SK-N-SH (cell line): ENCODE measurements around the gene PTPN22. TPM values are rescaled to one million over a fixed set of nuclear protein-coding genes. Genes with fewer than 3 reads are reported as not detected.
A peak's percentile ranks its signal among the peaks of the same experiment; 100 is the strongest.

Experiments used
- CTCF ChIA-PET: fragments of 300-600, 350-600 bp; formaldehyde crosslinking; extraction: SDS; loops from one replicate; lab custom pipeline; 2021; lab: Yijun Ruan, JAX
- POLR2A ChIA-PET: fragments of 350-600 bp; sonication (Branson Sonifier 250); formaldehyde crosslinking; extraction: SDS; loops from one replicate; lab custom pipeline; 2020; ENCODE audit warnings: antibody characterized with exemption, inconsistent platforms; lab: Yijun Ruan, JAX
- DNase-seq: peaks from one replicate; pipeline ENCODE4 v3.0.0; 2012
- H2AFZ ChIP-seq: fragments of 200-600 bp; sonication (generic); 2 replicates; pipeline ENCODE4 v1.8.1; 2016; ENCODE audit warnings: antibody characterized with exemption, mild to moderate bottlenecking, low read depth
- H3F3A ChIP-seq: fragments of 200-600 bp; sonication (generic); replicated peaks from 2 replicates; pipeline ENCODE3; 2016; ENCODE audit warnings: antibody characterized with exemption, mild to moderate bottlenecking; ENCODE audit not compliant: insufficient read depth
- H3K27ac ChIP-seq, 2 experiments: fragments of 200-500 bp in 1 of 2; fragments of 200-600 bp in 1 of 2; sonication (Bioruptor generic) in 1 of 2; sonication (generic), shearing (Covaris generic) in 1 of 2; 2 replicates each; pipeline versions ENCODE4 v1.5.1 to v1.6.1; 2014 to 2016; ENCODE audit warnings: low read depth in 2 of 2, inconsistent platforms in 1 of 2, low read length in 1 of 2, mild to moderate bottlenecking in 1 of 2, mixed read lengths in 1 of 2
- H3K27me3 ChIP-seq: fragments of 200-600 bp; sonication (generic), shearing (Covaris generic); 2 replicates; pipeline ENCODE4 v1.6.1; 2016; ENCODE audit warnings: mixed run types; ENCODE audit not compliant: insufficient read depth
- H3K36me3 ChIP-seq, 2 experiments: fragments of 200-500 bp in 1 of 2; fragments of 200-600 bp in 1 of 2; sonication (Bioruptor generic) in 1 of 2; sonication (generic) in 1 of 2; replicated peaks in 1 of 2; 2 replicates each; pipeline versions ENCODE3 to v1.5.1; 2014 to 2016; ENCODE audit warnings: low read length in 1 of 2, mild to moderate bottlenecking in 1 of 2; ENCODE audit not compliant: insufficient read depth in 2 of 2, control insufficient read depth in 1 of 2
- H3K4me1 ChIP-seq, 2 experiments: fragments of 200-500 bp in 1 of 2; fragments of 200-600 bp in 1 of 2; sonication (Bioruptor generic) in 1 of 2; sonication (generic), shearing (Covaris generic) in 1 of 2; 2 replicates each; pipeline versions ENCODE4 v1.5.1 to v1.6.1; 2014 to 2016; ENCODE audit warnings: low read depth in 1 of 2, low read length in 1 of 2, mixed run types in 1 of 2; ENCODE audit not compliant: insufficient read depth in 2 of 2, control insufficient read depth in 1 of 2
- H3K4me2 ChIP-seq: fragments of 200-600 bp; sonication (generic), shearing (Covaris generic); 2 replicates; pipeline ENCODE4 v1.6.1; 2017; ENCODE audit warnings: mixed run types
- H3K4me3 ChIP-seq, 2 experiments: fragments of 200-500 bp in 1 of 2; fragments of 200-600 bp in 1 of 2; sonication (Bioruptor generic) in 1 of 2; sonication (generic), shearing (Covaris generic) in 1 of 2; 2 replicates each; pipeline versions ENCODE4 v1.5.1 to v1.8.1; 2014 to 2016; ENCODE audit warnings: low read depth in 2 of 2, inconsistent platforms in 1 of 2, low read length in 1 of 2, mild to moderate bottlenecking in 1 of 2, mixed read lengths in 1 of 2, moderate library complexity in 1 of 2
- H3K79me2 ChIP-seq: fragments of 200-600 bp; sonication (generic); 2 replicates; pipeline ENCODE4 v1.8.1; 2017; ENCODE audit warnings: mild to moderate bottlenecking; ENCODE audit not compliant: insufficient read depth
- H3K9ac ChIP-seq: fragments of 200-600 bp; sonication (generic); 2 replicates; pipeline ENCODE4 v1.6.1; 2017; ENCODE audit warnings: mixed run types
- H3K9me2 ChIP-seq: fragments of 200-600 bp; sonication (generic); 2 replicates; pipeline ENCODE4 v1.6.1; 2017; ENCODE audit warnings: mixed run types
- H3K9me3 ChIP-seq: fragments of 200-600 bp; sonication (generic); 2 replicates; pipeline ENCODE4 v1.6.1; 2017; ENCODE audit warnings: mixed run types, mild to moderate bottlenecking, moderate library complexity
- H4K20me1 ChIP-seq: fragments of 200-600 bp; sonication (generic); 2 replicates; pipeline ENCODE4 v1.6.1; 2017; ENCODE audit warnings: mild to moderate bottlenecking, mixed run types; ENCODE audit not compliant: insufficient read depth
- ELF1 ChIP-seq: IDR thresholded peaks from 2 replicates; pipeline ENCODE4 v1.4.0; 2012
- EZH2phosphoT487 ChIP-seq: fragments of 200-600 bp; sonication (generic); IDR thresholded peaks from 2 replicates; pipeline ENCODE4 v1.6.1; 2017; ENCODE audit warnings: low read depth, mixed run types, mild to moderate bottlenecking, antibody characterized with exemption, moderate library complexity, borderline replicate concordance
- FOSL2 ChIP-seq: IDR thresholded peaks from 2 replicates; pipeline ENCODE4 v1.4.0; 2012; ENCODE audit warnings: low read depth, mild to moderate bottlenecking, moderate library complexity, borderline replicate concordance
- JUND ChIP-seq: IDR thresholded peaks from 2 replicates; pipeline ENCODE4 v1.4.0; 2012
- MEF2A ChIP-seq: IDR thresholded peaks from 2 replicates; pipeline ENCODE4 v1.4.0; 2012; ENCODE audit warnings: low read depth, borderline replicate concordance
- NFIC ChIP-seq: IDR thresholded peaks from 2 replicates; pipeline ENCODE4 v1.4.0; 2012; ENCODE audit warnings: borderline replicate concordance
- SMC3 ChIP-seq: IDR thresholded peaks from 2 replicates; pipeline ENCODE4 v1.6.1; 2012; ENCODE audit warnings: low read depth, low read length, improper control_type of control experiment
- TCF12 ChIP-seq: IDR thresholded peaks from 2 replicates; pipeline ENCODE4 v1.4.0; 2012
- TEAD4 ChIP-seq: IDR thresholded peaks from 2 replicates; pipeline ENCODE4 v1.4.0; 2012; ENCODE audit warnings: mild to moderate bottlenecking, borderline replicate concordance; ENCODE audit not compliant: insufficient read depth
- WGBS: methylation state at CpG from one replicate; pipeline ENCODE4 v1.1.6; 2017; ENCODE audit warnings: low lambda C conversion rate; 5-methylcytosine and 5-hydroxymethylcytosine counted together
- polyA plus RNA-seq, 3 experiments: library from polyadenylated mRNA; depleted of rRNA; stranded (reverse); fragments of >200 nt; gene quantifications; 2 replicates each; pipeline ENCODE4 v1.2.3, GENCODE V29; 2012
- TF ChIP-seq, protein P1 (sequence below): fragments of 150-350 bp; IDR thresholded peaks from 2 replicates; pipeline ENCODE4 v1.6.1; 2016; ENCODE audit warnings: mild to moderate bottlenecking, low read depth, low read length
- TF ChIP-seq, protein P2 (sequence below): IDR thresholded peaks from 2 replicates; pipeline ENCODE4; 2012
- TF ChIP-seq, protein P3 (sequence below): fragments of 200-600 bp; sonication (generic); IDR thresholded peaks from 2 replicates; pipeline ENCODE4 v1.6.1; 2017; ENCODE audit warnings: antibody characterized with exemption, mild to moderate bottlenecking, moderate library complexity

The PTPN22 gene
- polyA plus RNA-seq, 1 of the 3 experiments (the other 2 are of a cell fraction): 0.12 TPM

DNA sequence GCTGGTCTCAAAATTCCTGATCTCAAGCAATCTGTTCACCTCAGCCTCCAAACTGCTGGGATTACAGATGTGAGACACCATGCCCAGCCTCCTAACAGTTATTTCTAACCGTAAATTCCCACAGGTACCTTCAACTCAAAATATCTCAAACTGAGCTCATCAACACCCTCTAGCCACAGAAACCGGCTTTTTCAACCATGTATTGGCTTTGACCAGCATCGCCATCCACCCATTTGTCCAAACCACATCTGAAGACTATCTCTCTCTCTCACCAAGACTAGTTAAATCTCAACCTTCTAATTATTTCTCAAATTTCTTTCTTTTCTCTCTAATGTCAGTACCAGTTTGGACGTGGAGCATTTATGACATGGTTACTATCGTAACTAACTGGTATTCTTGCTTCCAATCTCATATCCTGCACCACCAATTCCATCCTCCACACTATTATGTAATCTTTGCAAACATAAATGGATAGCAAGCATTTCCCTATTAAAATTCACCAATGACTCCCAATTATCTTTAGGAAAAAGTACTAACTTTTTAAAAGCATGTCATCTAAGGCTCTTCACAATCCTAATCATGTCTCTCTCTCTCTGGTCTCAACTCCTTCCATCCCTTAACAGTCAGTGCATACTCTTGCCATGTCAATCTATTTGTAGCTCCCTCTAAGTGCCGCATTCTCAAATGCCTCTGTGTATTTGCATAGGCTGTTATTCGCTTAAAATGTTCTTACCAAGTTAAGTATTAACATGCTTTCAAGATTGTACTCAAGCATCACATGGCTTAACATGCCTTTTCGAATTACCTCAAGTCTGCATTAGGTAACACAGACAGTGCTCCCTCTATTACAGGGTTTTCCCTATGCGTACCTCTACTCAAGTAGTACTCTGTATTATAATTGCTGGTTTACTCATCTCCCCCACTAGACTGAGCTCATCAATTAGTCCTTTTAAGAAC lies 77.4 kb downstream of the PTPN22 start:
- H3K4me1 ChIP-seq: 0 out of 4 replicates have a peak, but pooled peaks cover 0 to 7% of the 10 kb centered on the region in 2 experiments
- H2AFZ ChIP-seq: no peak overlapping the region
- POLR2A ChIA-PET: no interaction called here
- H3K4me3 ChIP-seq: no peak overlapping the region
- H3K9me2 ChIP-seq: no peaks in the 10 kb centered on the region
- H3K27me3 ChIP-seq: no peaks in the 10 kb centered on the region
- TF ChIP-seq SMC3 (no peak), MEF2A (no peak), TEAD4 (no peak)
- TF ChIP-seq, protein P1, sequence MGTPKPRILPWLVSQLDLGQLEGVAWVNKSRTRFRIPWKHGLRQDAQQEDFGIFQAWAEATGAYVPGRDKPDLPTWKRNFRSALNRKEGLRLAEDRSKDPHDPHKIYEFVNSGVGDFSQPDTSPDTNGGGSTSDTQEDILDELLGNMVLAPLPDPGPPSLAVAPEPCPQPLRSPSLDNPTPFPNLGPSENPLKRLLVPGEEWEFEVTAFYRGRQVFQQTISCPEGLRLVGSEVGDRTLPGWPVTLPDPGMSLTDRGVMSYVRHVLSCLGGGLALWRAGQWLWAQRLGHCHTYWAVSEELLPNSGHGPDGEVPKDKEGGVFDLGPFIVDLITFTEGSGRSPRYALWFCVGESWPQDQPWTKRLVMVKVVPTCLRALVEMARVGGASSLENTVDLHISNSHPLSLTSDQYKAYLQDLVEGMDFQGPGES: no peak
- TF ChIP-seq, all 33 proteins: peak for 0
- Histone ChIP-seq H4K20me1 (no peaks in the 10 kb centered on the region; the same call in 1 of the 2 replicates), H3K9me3 (no peaks in the 10 kb centered on the region), H3K4me2 (no peak overlapping the region), H3K27ac (no peak overlapping the region), H3K79me2 (peaks cover 90% of the 10 kb centered on the region), H3F3A (peaks cover 19% of the 10 kb centered on the region), H3K36me3 (peaks cover 40 to 42% of the 10 kb centered on the region in 2 experiments), H3K9ac (no peak overlapping the region)
- CTCF ChIA-PET: no interaction called here
- DNase-seq: no peak
- WGBS: 95% methylated on average over 9 of the region's 9 CpGs

DNA sequence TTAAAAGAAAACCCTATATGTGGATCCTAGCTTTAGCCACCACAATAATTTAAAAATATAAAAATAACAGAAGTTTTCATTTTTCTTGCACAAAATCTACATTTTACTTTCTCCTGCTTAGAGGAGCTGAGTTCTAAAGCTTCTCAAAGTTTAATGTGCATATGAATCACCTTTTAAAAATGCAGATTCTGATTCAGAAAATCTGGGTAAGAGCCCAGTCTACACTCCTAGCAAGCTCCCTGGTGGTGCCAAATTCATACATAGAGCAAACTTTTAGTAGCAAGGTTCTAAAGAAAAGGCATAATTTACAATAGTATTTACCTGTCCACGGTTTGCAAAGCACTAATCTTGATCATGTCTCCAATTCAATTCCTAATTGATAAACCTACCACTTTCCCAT lies 78.5 kb downstream of the PTPN22 start:
- TF ChIP-seq ELF1 (no peak), TCF12 (peak; percentile 8; the same call in 1 of the 2 replicates), NFIC (peak; percentile 53; the same call in 1 of the 2 replicates), FOSL2 (peak; percentile 62; the same call in 1 of the 2 replicates), JUND (peak; percentile 55), EZH2phosphoT487 (no peak)
- TF ChIP-seq, protein P2, sequence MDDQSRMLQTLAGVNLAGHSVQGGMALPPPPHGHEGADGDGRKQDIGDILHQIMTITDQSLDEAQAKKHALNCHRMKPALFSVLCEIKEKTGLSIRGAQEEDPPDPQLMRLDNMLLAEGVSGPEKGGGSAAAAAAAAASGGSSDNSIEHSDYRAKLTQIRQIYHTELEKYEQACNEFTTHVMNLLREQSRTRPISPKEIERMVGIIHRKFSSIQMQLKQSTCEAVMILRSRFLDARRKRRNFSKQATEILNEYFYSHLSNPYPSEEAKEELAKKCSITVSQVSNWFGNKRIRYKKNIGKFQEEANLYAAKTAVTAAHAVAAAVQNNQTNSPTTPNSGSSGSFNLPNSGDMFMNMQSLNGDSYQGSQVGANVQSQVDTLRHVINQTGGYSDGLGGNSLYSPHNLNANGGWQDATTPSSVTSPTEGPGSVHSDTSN: no peak
- TF ChIP-seq, protein P3, sequence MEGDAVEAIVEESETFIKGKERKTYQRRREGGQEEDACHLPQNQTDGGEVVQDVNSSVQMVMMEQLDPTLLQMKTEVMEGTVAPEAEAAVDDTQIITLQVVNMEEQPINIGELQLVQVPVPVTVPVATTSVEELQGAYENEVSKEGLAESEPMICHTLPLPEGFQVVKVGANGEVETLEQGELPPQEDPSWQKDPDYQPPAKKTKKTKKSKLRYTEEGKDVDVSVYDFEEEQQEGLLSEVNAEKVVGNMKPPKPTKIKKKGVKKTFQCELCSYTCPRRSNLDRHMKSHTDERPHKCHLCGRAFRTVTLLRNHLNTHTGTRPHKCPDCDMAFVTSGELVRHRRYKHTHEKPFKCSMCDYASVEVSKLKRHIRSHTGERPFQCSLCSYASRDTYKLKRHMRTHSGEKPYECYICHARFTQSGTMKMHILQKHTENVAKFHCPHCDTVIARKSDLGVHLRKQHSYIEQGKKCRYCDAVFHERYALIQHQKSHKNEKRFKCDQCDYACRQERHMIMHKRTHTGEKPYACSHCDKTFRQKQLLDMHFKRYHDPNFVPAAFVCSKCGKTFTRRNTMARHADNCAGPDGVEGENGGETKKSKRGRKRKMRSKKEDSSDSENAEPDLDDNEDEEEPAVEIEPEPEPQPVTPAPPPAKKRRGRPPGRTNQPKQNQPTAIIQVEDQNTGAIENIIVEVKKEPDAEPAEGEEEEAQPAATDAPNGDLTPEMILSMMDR: no peak
- DNase-seq: no peak
- Histone ChIP-seq H3F3A (peaks cover 19% of the 10 kb centered on the region), H3K4me3 (no peak overlapping the region), H3K27ac (peak overlapping the region in 1 of 2 experiments; percentile 34; a peak in 1 of 4 replicates), H4K20me1 (no peaks in the 10 kb centered on the region), H3K36me3 (peaks cover 43% of the 10 kb centered on the region in 2 experiments), H3K27me3 (no peaks in the 10 kb centered on the region), H2AFZ (no peak overlapping the region), H3K4me1 (0 out of 4 replicates have a peak, but pooled peaks cover 0 to 7% of the 10 kb centered on the region in 2 experiments), H3K9ac (no peak overlapping the region), H3K79me2 (peaks cover 90% of the 10 kb centered on the region), H3K9me3 (no peaks in the 10 kb centered on the region), H3K4me2 (no peak overlapping the region; the same call in 1 of the 2 replicates), H3K9me2 (no peaks in the 10 kb centered on the region)
- 92% methylated on average over 1 of the region's 1 CpG for WGBS
- CTCF ChIA-PET: interaction anchor here (1.2 kb wide), 1 partner anchor 9 kb away, joined by 3 read pairs; no protein-coding TSS in a partner anchor
- POLR2A ChIA-PET: no interaction called here
